Activated B cell treated with CpG ODN at 0.5 μM for 24 hours (primary cell): ENCODE data around the gene CCDC63. TPM values are rescaled to one million over a fixed set of nuclear protein-coding genes. Genes with fewer than 3 reads are reported as not detected.

Source experiments
- ATAC-seq: fragments of 200-7000 bp; cut with Tn5 transposase; one replicate; pipeline ENCODE4 v1.10.0; 2021; ENCODE audit warnings: low read depth, mild to moderate bottlenecking, moderate library complexity
- CTCF ChIA-PET: fragments of 350-600 bp; sonication (Branson Sonifier 250); formaldehyde crosslinking; loops from one replicate; lab custom pipeline; 2021; ENCODE audit warnings: antibody characterized with exemption; lab: Charles Lee
- POLR2A ChIA-PET: fragments of 350-600 bp; sonication (Branson Sonifier 250); formaldehyde crosslinking; loops from one replicate; lab custom pipeline; 2021; ENCODE audit warnings: antibody characterized with exemption; lab: Charles Lee
- DNase-seq: peaks from one replicate; pipeline ENCODE4 v3.0.0; 2022
- H3K27ac Mint-ChIP-seq: one replicate; pipeline ENCODE4 v1.8.0; 2020; ENCODE audit warnings: mixed read lengths
- H3K27me3 Mint-ChIP-seq: one replicate; pipeline ENCODE4 v1.8.0; 2021; ENCODE audit warnings: mixed read lengths
- H3K36me3 Mint-ChIP-seq: one replicate; pipeline ENCODE4 v1.8.0; 2021; ENCODE audit warnings: low read depth, mixed read lengths
- H3K4me1 Mint-ChIP-seq: one replicate; pipeline ENCODE4 v1.8.0; 2021; ENCODE audit warnings: mixed read lengths
- H3K4me3 Mint-ChIP-seq: one replicate; pipeline ENCODE4 v1.8.0; 2020; ENCODE audit warnings: mild to moderate bottlenecking, mixed read lengths
- H3K9me3 Mint-ChIP-seq: one replicate; pipeline ENCODE4 v1.8.0; 2020; ENCODE audit warnings: mixed read lengths
- intact Hi-C: fragments of 100-400 bp; cut with micrococcal nuclease; formaldehyde crosslinking; loops from one replicate; pipeline ENCODE4 v1.15.1; 2024
- total RNA-seq: library from RNA; stranded (reverse); gene quantifications from 2 replicates; pipeline ENCODE4 v1.2.3, GENCODE V29; 2022
- TF ChIP-seq, protein P1 (sequence below): fragments of 200-600 bp; IDR thresholded peaks from one replicate; pipeline ENCODE4 v1.8.0; 2022; ENCODE audit warnings: antibody characterized with exemption, mild to moderate bottlenecking

CCDC63 gene
- total RNA-seq, 1 donor from 2014 or later, result not detected

DNA sequence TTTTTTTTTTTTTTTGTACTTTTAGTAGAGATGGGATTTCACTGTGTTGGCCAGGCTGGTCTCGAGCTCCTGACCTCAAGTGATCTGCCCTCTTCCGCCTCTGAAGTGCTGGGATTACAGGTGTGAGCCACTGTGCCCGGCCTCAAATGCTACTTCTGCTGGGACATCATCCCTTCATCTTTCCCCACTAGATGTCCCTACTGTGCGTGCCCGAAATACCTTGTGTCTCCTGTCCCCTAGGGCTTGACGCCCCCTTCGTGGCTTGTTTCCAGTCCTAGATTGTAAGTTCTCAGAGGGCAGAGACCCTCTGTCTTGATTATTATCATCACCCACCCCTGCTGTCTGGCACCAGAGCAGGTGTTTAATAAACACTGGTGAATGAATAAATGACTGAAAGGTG lies 14.9 kb downstream of the CCDC63 start:
- peaks cover 8% of the 10 kb centered on the region for H3K4me1 Mint-ChIP-seq
- intact Hi-C loops, result no loop called here
- ChIA-PET CTCF (no interaction called here), POLR2A (no interaction called here)
- H3K27me3 Mint-ChIP-seq, result peaks cover 5% of the 10 kb centered on the region
- DNase-seq (no peak), ATAC-seq (no peak)
- TF ChIP-seq, protein P1, sequence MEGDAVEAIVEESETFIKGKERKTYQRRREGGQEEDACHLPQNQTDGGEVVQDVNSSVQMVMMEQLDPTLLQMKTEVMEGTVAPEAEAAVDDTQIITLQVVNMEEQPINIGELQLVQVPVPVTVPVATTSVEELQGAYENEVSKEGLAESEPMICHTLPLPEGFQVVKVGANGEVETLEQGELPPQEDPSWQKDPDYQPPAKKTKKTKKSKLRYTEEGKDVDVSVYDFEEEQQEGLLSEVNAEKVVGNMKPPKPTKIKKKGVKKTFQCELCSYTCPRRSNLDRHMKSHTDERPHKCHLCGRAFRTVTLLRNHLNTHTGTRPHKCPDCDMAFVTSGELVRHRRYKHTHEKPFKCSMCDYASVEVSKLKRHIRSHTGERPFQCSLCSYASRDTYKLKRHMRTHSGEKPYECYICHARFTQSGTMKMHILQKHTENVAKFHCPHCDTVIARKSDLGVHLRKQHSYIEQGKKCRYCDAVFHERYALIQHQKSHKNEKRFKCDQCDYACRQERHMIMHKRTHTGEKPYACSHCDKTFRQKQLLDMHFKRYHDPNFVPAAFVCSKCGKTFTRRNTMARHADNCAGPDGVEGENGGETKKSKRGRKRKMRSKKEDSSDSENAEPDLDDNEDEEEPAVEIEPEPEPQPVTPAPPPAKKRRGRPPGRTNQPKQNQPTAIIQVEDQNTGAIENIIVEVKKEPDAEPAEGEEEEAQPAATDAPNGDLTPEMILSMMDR, result no peak
- no peak overlapping the region for H3K4me3 Mint-ChIP-seq
- no peaks in the 10 kb centered on the region for H3K9me3 Mint-ChIP-seq
- H3K36me3 Mint-ChIP-seq, result no peaks in the 10 kb centered on the region
- no peak overlapping the region for H3K27ac Mint-ChIP-seq

DNA sequence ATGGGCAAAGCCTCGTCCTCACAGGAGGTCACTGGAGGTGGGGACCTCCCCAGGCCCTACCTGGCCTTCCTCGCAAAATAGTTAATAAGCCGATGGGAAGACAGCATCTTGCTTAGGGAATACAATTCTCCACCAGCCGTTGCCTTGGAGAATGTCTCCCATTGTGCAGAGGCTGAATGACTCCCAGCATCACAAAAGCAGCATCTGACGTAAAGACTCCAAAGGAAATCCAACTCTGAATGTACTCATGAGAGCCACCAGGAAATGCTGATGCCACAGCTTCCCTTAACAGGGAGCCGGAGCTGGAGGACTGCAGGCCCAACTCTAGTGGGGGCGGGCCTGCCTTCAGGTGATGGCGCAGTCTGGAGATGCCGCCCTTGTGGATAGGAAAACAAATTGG lies 15.5 kb downstream of the CCDC63 start:
- intact Hi-C loops, result no loop called here
- no peak for ATAC-seq

DNA sequence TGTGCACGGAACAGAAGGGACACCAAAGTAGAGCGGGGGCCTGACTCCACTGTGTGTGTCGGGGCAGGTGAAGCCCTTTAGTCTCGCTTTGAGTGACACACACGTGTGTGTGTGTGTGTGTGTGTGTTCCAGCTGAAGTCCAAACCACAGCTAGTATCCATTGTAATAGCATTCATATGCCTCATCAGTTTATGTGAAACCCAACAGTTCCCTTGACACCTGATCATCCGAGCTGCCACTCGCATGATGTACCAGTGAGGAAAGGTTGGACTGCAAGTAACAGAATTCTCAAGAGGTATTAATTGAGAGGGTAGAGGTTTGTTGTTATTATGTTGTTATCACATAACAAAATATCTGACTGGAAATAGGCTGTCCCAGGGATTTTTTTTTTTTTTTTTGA lies 16.4 kb downstream of the CCDC63 start:
- DNase-seq (no peak), ATAC-seq (no peak)
- Mint-ChIP-seq H3K27me3 (peaks cover 2% of the 10 kb centered on the region), H3K4me3 (no peak overlapping the region), H3K4me1 (peaks cover 8% of the 10 kb centered on the region), H3K36me3 (no peaks in the 10 kb centered on the region), H3K27ac (no peak overlapping the region), H3K9me3 (no peaks in the 10 kb centered on the region)
- ChIA-PET CTCF (no interaction called here), POLR2A (no interaction called here)
- TF ChIP-seq, protein P1, result no peak
- intact Hi-C loops, result no loop called here

More for the DNA sequence above, 15.5 kb downstream of the CCDC63 start:
- TF ChIP-seq, protein P1, result no peak
- no peaks in the 10 kb centered on the region for H3K9me3 Mint-ChIP-seq
- DNase-seq, result no peak
- H3K36me3 Mint-ChIP-seq, result no peaks in the 10 kb centered on the region
- no peak overlapping the region for H3K27ac Mint-ChIP-seq
- peaks cover 8% of the 10 kb centered on the region for H3K4me1 Mint-ChIP-seq
- H3K4me3 Mint-ChIP-seq, result no peak overlapping the region
- ChIA-PET POLR2A (no interaction called here), CTCF (no interaction called here)
- H3K27me3 Mint-ChIP-seq, result peaks cover 5% of the 10 kb centered on the region

DNA sequence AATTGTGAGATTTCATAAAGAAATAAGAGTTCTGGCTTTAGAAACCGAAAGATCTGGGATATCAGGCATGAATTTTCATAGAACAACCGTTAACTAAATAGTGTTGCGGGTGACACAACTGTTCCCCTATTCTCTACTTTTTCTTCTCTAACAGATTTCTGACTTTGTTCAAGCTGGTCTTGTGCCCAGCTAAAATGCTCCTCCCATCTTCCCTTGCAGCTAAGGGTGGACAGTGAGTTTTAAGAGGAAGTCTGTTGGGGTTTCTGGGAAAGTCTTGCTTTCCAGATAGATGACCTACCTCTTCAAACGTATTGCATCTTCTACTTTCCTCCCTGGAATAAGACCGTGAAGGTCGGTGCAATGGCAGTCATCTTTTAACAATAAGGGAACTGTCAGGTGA lies 18.7 kb downstream of the CCDC63 start:
- CTCF ChIA-PET, result no interaction called here
- no peaks in the 10 kb centered on the region for H3K27me3 Mint-ChIP-seq
- intact Hi-C loops, result no loop called here
- POLR2A ChIA-PET, result no interaction called here
- DNase-seq (no peak), ATAC-seq (no peak)
- H3K9me3 Mint-ChIP-seq, result no peaks in the 10 kb centered on the region
- H3K4me3 Mint-ChIP-seq, result no peak overlapping the region
- no peak overlapping the region for H3K27ac Mint-ChIP-seq
- no peaks in the 10 kb centered on the region for H3K36me3 Mint-ChIP-seq
- TF ChIP-seq, protein P1, result no peak
- H3K4me1 Mint-ChIP-seq, result peaks cover 8% of the 10 kb centered on the region

DNA sequence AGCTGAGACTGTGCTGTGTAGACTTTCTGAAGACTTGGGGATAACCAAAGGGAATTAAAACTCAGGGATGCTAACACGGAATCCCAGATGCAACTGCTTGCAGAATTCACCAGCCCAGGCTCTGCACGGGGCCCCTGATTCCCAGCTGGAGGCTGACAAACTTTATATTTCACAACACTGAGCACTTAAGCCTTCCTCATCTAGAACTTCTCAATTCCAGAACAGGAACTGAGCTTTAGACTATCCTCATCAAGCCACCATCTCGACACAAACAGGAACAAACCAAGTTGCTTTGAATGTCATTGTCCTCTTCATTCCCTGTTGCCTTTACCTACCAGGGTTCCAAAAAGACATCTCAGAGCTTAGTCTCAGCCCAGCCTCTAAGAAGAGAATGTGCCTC lies 22.2 kb downstream of the CCDC63 start:
- CTCF ChIA-PET, result no interaction called here
- H3K4me1 Mint-ChIP-seq, result no peaks in the 10 kb centered on the region
- H3K36me3 Mint-ChIP-seq, result no peaks in the 10 kb centered on the region
- H3K4me3 Mint-ChIP-seq, result no peak overlapping the region
- POLR2A ChIA-PET, result no interaction called here
- ATAC-seq, result no peak
- H3K27ac Mint-ChIP-seq, result no peak overlapping the region
- no peaks in the 10 kb centered on the region for H3K9me3 Mint-ChIP-seq
- intact Hi-C loops, result no loop called here
- DNase-seq, result no peak
- TF ChIP-seq, protein P1, result no peak
- H3K27me3 Mint-ChIP-seq, result no peaks in the 10 kb centered on the region
